Loucy (cell line): ENCODE data around the gene SAFB2.

ENCODE experiments used
- H2AFZ ChIP-seq: fragments of 200-600 bp; sonication (generic); 2 replicates; pipeline ENCODE4 v1.6.0; 2016; ENCODE audit warnings: antibody characterized with exemption, mild to moderate bottlenecking, low read length, moderate library complexity
- H3F3A ChIP-seq: fragments of 200-600 bp; 2 replicates; pipeline ENCODE4 v1.6.0; 2016; ENCODE audit warnings: antibody characterized with exemption, low read depth, mild to moderate bottlenecking
- H3K27me3 ChIP-seq: fragments of 200-600 bp; sonication (generic); 2 replicates; pipeline ENCODE4 v1.6.1; 2014; ENCODE audit warnings: low read length, mild to moderate bottlenecking; ENCODE audit not compliant: insufficient read depth, poor library complexity, severe bottlenecking
- H3K36me3 ChIP-seq: fragments of 200-600 bp; sonication (generic); 2 replicates; pipeline ENCODE4 v1.6.1; 2016; ENCODE audit warnings: low read length; ENCODE audit not compliant: insufficient read depth
- H3K4me1 ChIP-seq: fragments of 200-600 bp; sonication (generic); 2 replicates; pipeline ENCODE4 v1.5.1; 2014; ENCODE audit warnings: low read length, mild to moderate bottlenecking; ENCODE audit not compliant: insufficient read depth, poor library complexity, severe bottlenecking
- H3K4me2 ChIP-seq: fragments of 200-600 bp; sonication (generic); 2 replicates; pipeline ENCODE4 v1.6.0; 2014; ENCODE audit warnings: antibody characterized with exemption, low read length, low read depth, mild to moderate bottlenecking; ENCODE audit not compliant: poor library complexity, severe bottlenecking
- H3K4me3 ChIP-seq: fragments of 200-600 bp; sonication (generic); 2 replicates; pipeline ENCODE4 v1.5.1; 2014; ENCODE audit warnings: low read length, mild to moderate bottlenecking, mixed read lengths; ENCODE audit not compliant: poor library complexity, severe bottlenecking
- H3K79me2 ChIP-seq: fragments of 200-600 bp; sonication (generic); 2 replicates; pipeline ENCODE4 v1.6.1; 2014; ENCODE audit warnings: low read length; ENCODE audit not compliant: insufficient read depth
- H3K9ac ChIP-seq: fragments of 200-600 bp; sonication (generic); 2 replicates; pipeline ENCODE4 v1.6.0; 2014; ENCODE audit warnings: mild to moderate bottlenecking, low read depth, low read length, moderate library complexity; ENCODE audit not compliant: poor library complexity, severe bottlenecking
- H3K9me2 ChIP-seq: fragments of 200-600 bp; sonication (generic); replicated peaks from 2 replicates; pipeline ENCODE4 v1.6.1; 2016; ENCODE audit warnings: low read depth, low read length, mixed read lengths
- H3K9me3 ChIP-seq: fragments of 200-600 bp; sonication (generic); 2 replicates; pipeline ENCODE4 v1.6.1; 2014; ENCODE audit warnings: mild to moderate bottlenecking, antibody characterized with exemption, low read length, low read depth; ENCODE audit not compliant: insufficient read depth
- H4K20me1 ChIP-seq: fragments of 200-600 bp; sonication (generic); 2 replicates; pipeline ENCODE4 v1.6.0; 2014; ENCODE audit warnings: antibody characterized with exemption, low read length, mild to moderate bottlenecking; ENCODE audit not compliant: insufficient read depth, poor library complexity, severe bottlenecking
- EZH2phosphoT487 ChIP-seq: fragments of 200-600 bp; IDR thresholded peaks from 2 replicates; pipeline ENCODE4 v1.6.1; 2018; ENCODE audit warnings: antibody characterized with exemption, mild to moderate bottlenecking, moderate library complexity, borderline replicate concordance
- TF ChIP-seq, protein P1 (sequence below): fragments of 200-600 bp; sonication (generic); conservative IDR thresholded peaks from 2 replicates; pipeline ENCODE4 v1.5.1; 2014; ENCODE audit warnings: mild to moderate bottlenecking, antibody characterized with exemption, low read length

Gene SAFB2

DNA sequence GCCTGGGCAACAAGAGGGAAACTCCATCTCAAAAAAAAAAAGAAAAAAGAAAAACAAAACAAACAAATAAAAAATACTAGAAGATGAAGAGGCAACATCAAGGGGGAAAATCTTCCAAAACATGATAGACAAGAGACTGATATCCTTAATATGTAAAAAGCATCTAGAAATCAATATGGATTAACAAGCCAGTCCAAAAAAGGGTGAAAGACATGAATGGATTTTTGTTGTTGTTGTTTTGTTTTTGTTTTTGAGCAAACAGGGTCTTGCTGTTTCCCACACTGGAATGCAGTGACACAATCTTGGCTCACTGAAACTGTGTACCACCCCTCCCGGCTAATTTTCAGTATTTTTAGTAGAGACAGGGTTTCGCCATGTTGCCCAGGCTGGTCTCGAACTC, 50.8 kb downstream of the SAFB2 start:
- TF ChIP-seq EZH2phosphoT487: no peak
- Histone ChIP-seq H3K9ac (no peak overlapping the region), H2AFZ (no peak overlapping the region), H3F3A (no peaks in the 10 kb centered on the region), H3K27me3 (peaks cover 4% of the 10 kb centered on the region), H3K4me2 (no peak overlapping the region), H3K9me3 (no peaks in the 10 kb centered on the region), H3K79me2 (no peaks in the 10 kb centered on the region), H3K9me2 (no peaks in the 10 kb centered on the region), H3K4me3 (no peak overlapping the region), H4K20me1 (no peaks in the 10 kb centered on the region), H3K36me3 (no peaks in the 10 kb centered on the region), H3K4me1 (no peaks in the 10 kb centered on the region)

DNA sequence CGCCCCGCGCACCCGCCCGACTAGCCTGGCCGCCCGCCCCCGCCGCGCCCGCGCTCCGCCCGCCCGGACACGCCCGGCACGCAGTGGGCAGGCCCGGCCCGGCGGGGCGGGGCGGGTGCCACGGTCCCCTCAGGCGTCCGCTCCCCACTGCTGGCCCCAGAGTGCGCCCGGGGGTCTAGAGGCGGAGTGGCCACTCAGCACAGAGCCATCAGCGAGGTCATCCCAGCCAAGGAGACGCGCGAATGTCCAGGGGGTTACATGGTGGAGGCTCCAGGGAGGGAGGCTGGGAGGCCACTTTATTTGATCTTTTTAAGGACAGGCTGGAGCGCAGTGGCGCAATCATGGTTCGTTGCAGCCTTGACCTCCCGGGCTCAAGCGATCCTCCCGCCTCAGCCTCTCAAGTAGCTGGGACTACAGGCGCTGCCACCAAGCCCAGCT, 54.6 kb downstream of the SAFB2 start:
- Histone ChIP-seq H2AFZ (no peak overlapping the region), H3F3A (no peaks in the 10 kb centered on the region), H3K79me2 (no peaks in the 10 kb centered on the region), H3K4me3 (no peak overlapping the region), H3K9ac (no peak overlapping the region), H3K27me3 (peaks cover 10% of the 10 kb centered on the region), H3K4me2 (no peak overlapping the region), H3K9me2 (no peaks in the 10 kb centered on the region), H3K4me1 (no peaks in the 10 kb centered on the region), H3K36me3 (no peaks in the 10 kb centered on the region), H4K20me1 (no peaks in the 10 kb centered on the region), H3K9me3 (no peaks in the 10 kb centered on the region)
- no peak for TF ChIP-seq EZH2phosphoT487
- TF ChIP-seq, protein P1, sequence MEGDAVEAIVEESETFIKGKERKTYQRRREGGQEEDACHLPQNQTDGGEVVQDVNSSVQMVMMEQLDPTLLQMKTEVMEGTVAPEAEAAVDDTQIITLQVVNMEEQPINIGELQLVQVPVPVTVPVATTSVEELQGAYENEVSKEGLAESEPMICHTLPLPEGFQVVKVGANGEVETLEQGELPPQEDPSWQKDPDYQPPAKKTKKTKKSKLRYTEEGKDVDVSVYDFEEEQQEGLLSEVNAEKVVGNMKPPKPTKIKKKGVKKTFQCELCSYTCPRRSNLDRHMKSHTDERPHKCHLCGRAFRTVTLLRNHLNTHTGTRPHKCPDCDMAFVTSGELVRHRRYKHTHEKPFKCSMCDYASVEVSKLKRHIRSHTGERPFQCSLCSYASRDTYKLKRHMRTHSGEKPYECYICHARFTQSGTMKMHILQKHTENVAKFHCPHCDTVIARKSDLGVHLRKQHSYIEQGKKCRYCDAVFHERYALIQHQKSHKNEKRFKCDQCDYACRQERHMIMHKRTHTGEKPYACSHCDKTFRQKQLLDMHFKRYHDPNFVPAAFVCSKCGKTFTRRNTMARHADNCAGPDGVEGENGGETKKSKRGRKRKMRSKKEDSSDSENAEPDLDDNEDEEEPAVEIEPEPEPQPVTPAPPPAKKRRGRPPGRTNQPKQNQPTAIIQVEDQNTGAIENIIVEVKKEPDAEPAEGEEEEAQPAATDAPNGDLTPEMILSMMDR: no peak

DNA sequence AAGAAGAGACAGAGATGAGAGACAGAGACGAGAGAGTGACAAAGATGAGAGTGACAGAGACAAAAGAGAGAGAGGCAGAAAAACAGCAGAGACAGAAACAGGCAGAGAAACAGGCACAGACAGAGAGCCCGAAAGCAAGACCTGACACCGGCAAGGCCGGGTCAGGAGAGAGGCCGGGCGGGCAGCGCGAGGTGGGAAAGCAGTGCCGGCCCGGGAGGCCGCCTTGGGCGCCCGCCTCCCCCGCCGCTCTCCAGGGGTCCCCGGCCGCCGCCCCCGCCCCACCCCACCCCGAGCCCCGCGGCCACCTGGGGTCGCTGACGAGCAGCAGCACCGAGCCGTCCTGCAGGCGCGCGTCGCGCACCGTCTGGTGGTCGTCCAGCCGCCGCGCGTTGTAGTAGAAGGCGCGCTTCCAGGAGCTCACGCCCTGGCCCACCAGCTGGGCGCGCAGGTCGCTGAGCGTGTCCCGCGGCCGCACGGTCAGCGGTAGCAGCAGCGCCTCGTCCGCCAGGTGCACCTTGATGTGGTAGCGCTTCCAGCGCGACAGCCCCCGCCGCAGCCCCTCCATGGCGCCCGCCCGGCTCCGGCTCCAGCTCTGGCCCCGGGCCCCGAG, 55.1 kb downstream of the SAFB2 start, which contains the start of gene TINCR:
Gene TINCR, minus strand, starts transcription at position 594 of the 610 bp plus-strand sequence.
- H3K4me2 ChIP-seq: no peak within 1 kb of the TSS
- H3K4me3 ChIP-seq: no peak within 1 kb of the TSS
- peaks cover 10% of the 10 kb centered on the region for H3K27me3 ChIP-seq

More for the DNA sequence above, 55.1 kb downstream of the SAFB2 start, which contains the start of gene TINCR:
- Histone ChIP-seq H2AFZ (no peak within 1 kb of the TSS), H3K36me3 (no peaks in the 10 kb centered on the region), H3F3A (no peaks in the 10 kb centered on the region), H4K20me1 (no peaks in the 10 kb centered on the region), H3K79me2 (no peaks in the 10 kb centered on the region), H3K9ac (no peak within 1 kb of the TSS), H3K9me2 (no peaks in the 10 kb centered on the region), H3K4me1 (no peaks in the 10 kb centered on the region), H3K9me3 (no peaks in the 10 kb centered on the region)
- no peak for TF ChIP-seq EZH2phosphoT487
- TF ChIP-seq, protein P1: no peak
